HG03103 (cell line): ENCODE results near the gene CHURC1.

Experiments
- ATAC-seq: cut with Tn5 transposase; IDR thresholded peaks from one replicate; pipeline ENCODE4 v1.9.1; 2021; ENCODE audit warnings: low read depth; ENCODE audit not compliant: unreplicated experiment

CHURC1 gene

GRCh38 chr14:64983439-64984310 lies 69.4 kb downstream of the CHURC1 start:
- no peak for ATAC-seq
